Measurements from ENCODE around the gene PPP1R14D. TPM values are rescaled to one million over a fixed set of nuclear protein-coding genes. Genes with fewer than 3 reads are reported as not detected.

PPP1R14D gene
- total RNA-seq, 6 experiments from 2014 or later: not detected

GRCh38 chr15:40767838-40768500 lies 60.5 kb downstream of the PPP1R14D start:
- TF ChIP-seq, protein P1, sequence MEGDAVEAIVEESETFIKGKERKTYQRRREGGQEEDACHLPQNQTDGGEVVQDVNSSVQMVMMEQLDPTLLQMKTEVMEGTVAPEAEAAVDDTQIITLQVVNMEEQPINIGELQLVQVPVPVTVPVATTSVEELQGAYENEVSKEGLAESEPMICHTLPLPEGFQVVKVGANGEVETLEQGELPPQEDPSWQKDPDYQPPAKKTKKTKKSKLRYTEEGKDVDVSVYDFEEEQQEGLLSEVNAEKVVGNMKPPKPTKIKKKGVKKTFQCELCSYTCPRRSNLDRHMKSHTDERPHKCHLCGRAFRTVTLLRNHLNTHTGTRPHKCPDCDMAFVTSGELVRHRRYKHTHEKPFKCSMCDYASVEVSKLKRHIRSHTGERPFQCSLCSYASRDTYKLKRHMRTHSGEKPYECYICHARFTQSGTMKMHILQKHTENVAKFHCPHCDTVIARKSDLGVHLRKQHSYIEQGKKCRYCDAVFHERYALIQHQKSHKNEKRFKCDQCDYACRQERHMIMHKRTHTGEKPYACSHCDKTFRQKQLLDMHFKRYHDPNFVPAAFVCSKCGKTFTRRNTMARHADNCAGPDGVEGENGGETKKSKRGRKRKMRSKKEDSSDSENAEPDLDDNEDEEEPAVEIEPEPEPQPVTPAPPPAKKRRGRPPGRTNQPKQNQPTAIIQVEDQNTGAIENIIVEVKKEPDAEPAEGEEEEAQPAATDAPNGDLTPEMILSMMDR (IDR thresholded peaks at IDR 0.05): no peak
- no peak for DNase-seq
- Mint-ChIP-seq H3K27ac (no peak overlapping the region), H3K9me3 (no peaks in the 10 kb centered on the region), H3K27me3 (ENCODE audit: insufficient read depth) (peaks cover 2% of the 10 kb centered on the region), H3K4me1 (ENCODE audit: low read depth) (peaks cover 48% of the 10 kb centered on the region), H3K36me3 (ENCODE audit: low read depth) (no peaks in the 10 kb centered on the region), H3K4me3 (no peak overlapping the region)

DNA sequence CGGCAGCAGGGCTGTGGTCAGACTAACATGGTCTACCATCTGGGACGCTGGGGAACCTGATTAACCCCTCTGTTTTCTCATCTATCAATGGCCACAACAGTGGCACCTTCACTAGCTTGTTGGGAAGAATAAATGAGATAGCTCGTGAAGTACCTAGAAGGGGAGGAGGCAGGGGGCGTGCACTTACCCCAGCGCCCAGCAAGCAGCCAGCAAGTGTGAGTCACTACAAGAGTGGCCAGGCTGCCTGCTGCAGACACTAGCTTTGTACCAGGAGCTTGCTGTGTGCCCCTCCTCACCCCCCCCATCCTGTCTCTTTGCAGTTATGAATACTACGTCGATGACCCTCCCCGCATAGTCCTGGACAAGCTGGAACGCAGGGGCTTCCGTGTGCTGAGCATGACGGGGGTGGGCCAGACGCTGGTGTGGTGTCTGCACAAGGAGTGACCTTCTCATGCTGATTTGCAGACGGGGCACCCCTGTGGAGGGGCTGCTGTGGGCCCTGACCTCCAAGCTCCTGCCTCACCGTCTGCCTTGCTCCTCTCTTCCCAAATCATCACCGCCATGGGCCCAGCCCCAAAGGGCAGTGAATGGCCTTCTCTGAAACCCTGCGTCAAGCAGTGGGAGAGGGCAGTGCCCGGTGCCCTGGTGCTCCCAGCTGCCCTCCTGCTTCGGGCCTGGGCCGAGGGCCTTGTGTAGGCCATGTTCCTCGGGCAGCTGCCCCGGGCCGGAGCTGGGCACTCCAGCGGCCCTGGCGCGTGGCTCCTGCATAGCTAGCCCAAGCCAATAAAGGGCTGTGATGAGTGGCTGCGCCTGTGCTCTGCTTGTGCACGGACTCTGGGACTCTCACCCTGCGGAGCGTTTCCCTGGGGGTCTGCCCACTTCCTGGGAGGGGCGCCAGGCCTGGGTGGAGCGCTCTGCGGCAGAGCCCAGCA lies 61.3 kb downstream of the PPP1R14D start:
- H3K36me3 Mint-ChIP-seq (ENCODE audit: low read depth): no peaks in the 10 kb centered on the region
- peaks cover 2% of the 10 kb centered on the region for H3K27me3 Mint-ChIP-seq (ENCODE audit: insufficient read depth)
- no peak for DNase-seq
- TF ChIP-seq, protein P1 (IDR thresholded peaks at IDR 0.05): no peak
- H3K4me3 Mint-ChIP-seq: no peak overlapping the region
- no peaks in the 10 kb centered on the region for H3K9me3 Mint-ChIP-seq
- H3K4me1 Mint-ChIP-seq (ENCODE audit: low read depth): peaks cover 49% of the 10 kb centered on the region
- no peak overlapping the region; the same call in 1 of the 2 replicates for H3K27ac Mint-ChIP-seq

DNA sequence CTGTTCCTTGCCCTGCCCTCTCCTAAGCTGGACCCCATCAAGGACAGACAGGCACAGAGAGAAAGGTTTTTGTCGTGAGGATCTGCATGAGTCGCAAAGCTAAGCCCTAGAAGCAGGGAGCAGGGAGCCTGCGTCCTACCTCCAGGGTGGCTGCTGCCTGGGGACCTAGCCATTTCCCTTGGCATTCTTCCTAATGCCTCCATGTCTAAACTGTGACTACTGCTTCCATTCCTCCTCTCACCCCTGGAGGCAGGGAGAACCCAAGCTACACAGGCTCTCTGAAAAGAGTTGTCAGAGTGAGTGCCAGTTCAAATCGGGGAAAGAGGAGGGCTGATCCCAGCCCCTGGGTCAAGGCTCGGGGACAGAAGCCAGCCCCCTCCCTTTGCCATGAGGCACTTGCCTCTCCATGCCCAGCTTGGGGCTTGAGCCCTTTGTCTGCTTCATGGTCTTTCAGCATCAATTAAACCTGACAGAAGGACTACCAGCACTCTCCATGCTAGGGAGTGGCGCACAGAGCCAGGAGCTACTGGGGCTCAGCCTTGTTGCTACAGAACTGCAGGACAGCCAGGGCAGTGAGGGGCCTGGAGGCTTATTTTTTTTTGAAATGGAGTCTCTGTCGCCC lies 62.2 kb downstream of the PPP1R14D start:
- DNase-seq: peak; percentile 38
- no peaks in the 10 kb centered on the region for H3K36me3 Mint-ChIP-seq (ENCODE audit: low read depth)
- H3K27me3 Mint-ChIP-seq (ENCODE audit: insufficient read depth): peaks cover 3% of the 10 kb centered on the region
- H3K27ac Mint-ChIP-seq: peak overlapping the region; percentile 67
- H3K4me3 Mint-ChIP-seq: no peak overlapping the region
- TF ChIP-seq, protein P1 (IDR thresholded peaks at IDR 0.05): no peak
- H3K9me3 Mint-ChIP-seq: no peaks in the 10 kb centered on the region
- peaks cover 49% of the 10 kb centered on the region for H3K4me1 Mint-ChIP-seq (ENCODE audit: low read depth)

Other genes with a start within 250 kb of the PPP1R14D start
- 10 to 100 TPM in 5 of 6 experiments, 1 to 10 TPM in 1; 8.9 to 26.8 (median 20.0) TPM for gene KNL1, start 234.5 kb downstream of the PPP1R14D start, total RNA-seq (2021; fragmentation: NEBNext Ultra II Directional; extraction: Animal tissue kit (Norgen Biotek cat#: 25700))
- gene RAD51, start 133.5 kb downstream of the PPP1R14D start, total RNA-seq (2021; fragmentation: NEBNext Ultra II Directional; extraction: Animal tissue kit (Norgen Biotek cat#: 25700)): 10 to 100 TPM in 5 of 6 experiments, 1 to 10 TPM in 1; 8.2 to 15.9 (median 12.1) TPM
- 10 to 100 TPM; 32.6 to 43.2 (median 35.6) TPM for gene RMDN3, start 73.5 kb downstream of the PPP1R14D start, total RNA-seq (2021; fragmentation: NEBNext Ultra II Directional; extraction: Animal tissue kit (Norgen Biotek cat#: 25700))
- 1 to 10 TPM; 1.6 to 3.1 (median 2.7) TPM for gene GCHFR, start 64.6 kb downstream of the PPP1R14D start, total RNA-seq (2021; fragmentation: NEBNext Ultra II Directional; extraction: Animal tissue kit (Norgen Biotek cat#: 25700))
- gene C15orf62, start 58.7 kb downstream of the PPP1R14D start, total RNA-seq (2021; fragmentation: NEBNext Ultra II Directional; extraction: Animal tissue kit (Norgen Biotek cat#: 25700)): under 1 TPM in 2 of 6 experiments, not detected in 4; 0.14 to 0.20 TPM
- gene ZFYVE19, start 21.6 kb downstream of the PPP1R14D start, total RNA-seq (2021; fragmentation: NEBNext Ultra II Directional; extraction: Animal tissue kit (Norgen Biotek cat#: 25700)): 10 to 100 TPM; 10.7 to 13.5 (median 12.1) TPM
- gene DNAJC17, start 21.2 kb downstream of the PPP1R14D start, total RNA-seq (2021; fragmentation: NEBNext Ultra II Directional; extraction: Animal tissue kit (Norgen Biotek cat#: 25700)): 10 to 100 TPM; 25.9 to 39.9 (median 29.6) TPM
- under 1 TPM in 5 of 6 experiments, not detected in 1; 0.14 to 0.51 (median 0.26) TPM for gene SPINT1, start 15.3 kb upstream of the PPP1R14D start, total RNA-seq (2021; fragmentation: NEBNext Ultra II Directional; extraction: Animal tissue kit (Norgen Biotek cat#: 25700))
- gene RHOV, start 45.5 kb upstream of the PPP1R14D start, total RNA-seq (2021; fragmentation: NEBNext Ultra II Directional; extraction: Animal tissue kit (Norgen Biotek cat#: 25700)): under 1 TPM in 5 of 6 experiments, not detected in 1; 0.14 to 0.41 (median 0.31) TPM
- gene VPS18, start 65.7 kb upstream of the PPP1R14D start, total RNA-seq (2021; fragmentation: NEBNext Ultra II Directional; extraction: Animal tissue kit (Norgen Biotek cat#: 25700)): 10 to 100 TPM; 27.7 to 33.1 (median 31.2) TPM
- under 1 TPM in 2 of 6 experiments, not detected in 4; 0.05 to 0.11 TPM for gene DLL4, start 100.6 kb upstream of the PPP1R14D start, total RNA-seq (2021; fragmentation: NEBNext Ultra II Directional; extraction: Animal tissue kit (Norgen Biotek cat#: 25700))
- gene CHAC1, start 124.8 kb upstream of the PPP1R14D start, total RNA-seq (2021; fragmentation: NEBNext Ultra II Directional; extraction: Animal tissue kit (Norgen Biotek cat#: 25700)): 10 to 100 TPM; 20.8 to 26.0 (median 24.2) TPM

Measured in HFFc6 (cell line).